ENCODE data around the gene ASCL3.
"Not testable (repeated sequence)": the region's sequence is repeated elsewhere in the genome, so short reads cannot be mapped to it uniquely, and the experiment has no call there.

ASCL3 gene

GRCh38 chr11:8942518-8943066 lies at the start of gene ASCL3:
Gene ASCL3, minus strand, starts transcription at chr11:8943016. Its CDS starts 4,855 bp downstream, at chr11:8938161.
- no peak for DNase-seq

GRCh38 chr11:8989453-8989852 lies 46.6 kb upstream of the ASCL3 start:
- DNase-seq: no peak

GRCh38 chr11:8988329-8989234 lies 45.8 kb upstream of the ASCL3 start:
- no peak for DNase-seq

- no peak for DNase-seq
Observed at GRCh38 chr11:8987446-8987845, 44.6 kb upstream of the ASCL3 start.

- DNase-seq: not testable (repeated sequence)
Observed at GRCh38 chr11:8986772-8987171, 44.0 kb upstream of the ASCL3 start.

- no peak for DNase-seq
Observed at GRCh38 chr11:8985462-8985861, 42.6 kb upstream of the ASCL3 start.

- peak; percentile 30 to 34 for DNase-seq
Observed at GRCh38 chr11:8983552-8983951, 40.7 kb upstream of the ASCL3 start.

GRCh38 chr11:8980485-8980884 lies 37.7 kb upstream of the ASCL3 start:
- no peak for DNase-seq

- DNase-seq: not testable (repeated sequence)
Observed at GRCh38 chr11:8979365-8979764, 36.5 kb upstream of the ASCL3 start.

- DNase-seq: no peak
Observed at GRCh38 chr11:8973121-8973520, 30.3 kb upstream of the ASCL3 start.

GRCh38 chr11:8971924-8972316 lies 29.1 kb upstream of the ASCL3 start:
- DNase-seq: no peak

- DNase-seq: no peak
Observed at GRCh38 chr11:8971196-8971923, 28.5 kb upstream of the ASCL3 start.

- no peak for DNase-seq
Observed at GRCh38 chr11:8967184-8967583, 24.4 kb upstream of the ASCL3 start.

- DNase-seq: peak; percentile 91 to 93
Observed at GRCh38 chr11:8964324-8965320, 21.8 kb upstream of the ASCL3 start, which contains the start of gene TMEM9B. Gene TMEM9B, minus strand, starts transcription at chr11:8964442. Its CDS starts 129 bp downstream, at chr11:8964313.

- DNase-seq: peak; percentile 84 to 89
Observed at GRCh38 chr11:8963569-8964323, 20.9 kb upstream of the ASCL3 start.

- DNase-seq: no peak
Observed at GRCh38 chr11:8962841-8963240, 20.0 kb upstream of the ASCL3 start.

GRCh38 chr11:8961401-8961800 lies 18.6 kb upstream of the ASCL3 start:
- no peak for DNase-seq

- DNase-seq: no peak
Observed at GRCh38 chr11:8959546-8960166, 16.8 kb upstream of the ASCL3 start.

- peak; percentile 31 to 40 for DNase-seq
Observed at GRCh38 chr11:8956860-8957259, 14.0 kb upstream of the ASCL3 start.

GRCh38 chr11:8948886-8949285 lies 6.1 kb upstream of the ASCL3 start:
- DNase-seq: no peak

Measured in activated T-cell treated with anti-CD3 and anti-CD28 coated beads, Interleukin-2, amount 50 U/mL, for 48 hours (primary cell).